Measurements from ENCODE around the gene CREG2. TPM values are rescaled to one million over a fixed set of nuclear protein-coding genes. Genes with fewer than 3 reads are reported as not detected.

The CREG2 gene
- total and polyA plus RNA-seq, 8 donors = 0.05 to 0.19 (median 0.12) TPM; not detected in 5

DNA sequence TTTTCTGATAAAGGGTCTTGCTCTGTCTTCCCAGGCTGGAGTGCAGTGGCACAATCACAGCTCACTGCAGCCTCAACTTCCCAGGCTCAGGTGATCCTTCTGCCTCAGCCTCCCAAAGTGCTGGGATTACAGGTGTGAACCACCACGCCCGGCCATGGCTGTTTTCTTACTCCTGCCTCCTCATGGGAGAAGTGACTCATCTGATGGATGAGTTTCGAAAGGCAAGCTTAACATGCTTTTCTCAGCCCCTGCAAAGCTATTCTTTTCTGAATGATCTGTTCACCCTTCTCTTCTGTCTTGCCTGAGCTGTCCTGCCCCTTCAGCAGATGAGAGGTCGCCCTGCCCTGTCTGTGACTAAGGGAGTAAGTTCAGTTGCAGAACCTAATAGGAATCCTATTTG, 929 bp upstream of the CREG2 start:
- no peak overlapping the region for H3K27ac ChIP-seq
- DNase-seq (no peak), ATAC-seq (no peak), FAIRE-seq (no peak)
- H3K9me3 ChIP-seq = no peaks in the 10 kb centered on the region
- no peaks in the 10 kb centered on the region for H3K36me3 ChIP-seq
- 44 to 67% methylated on average over 4 of the region's 4 CpGs for WGBS, 2 donors
- H3K4me3 ChIP-seq = no peak overlapping the region
- TF ChIP-seq, protein P1, sequence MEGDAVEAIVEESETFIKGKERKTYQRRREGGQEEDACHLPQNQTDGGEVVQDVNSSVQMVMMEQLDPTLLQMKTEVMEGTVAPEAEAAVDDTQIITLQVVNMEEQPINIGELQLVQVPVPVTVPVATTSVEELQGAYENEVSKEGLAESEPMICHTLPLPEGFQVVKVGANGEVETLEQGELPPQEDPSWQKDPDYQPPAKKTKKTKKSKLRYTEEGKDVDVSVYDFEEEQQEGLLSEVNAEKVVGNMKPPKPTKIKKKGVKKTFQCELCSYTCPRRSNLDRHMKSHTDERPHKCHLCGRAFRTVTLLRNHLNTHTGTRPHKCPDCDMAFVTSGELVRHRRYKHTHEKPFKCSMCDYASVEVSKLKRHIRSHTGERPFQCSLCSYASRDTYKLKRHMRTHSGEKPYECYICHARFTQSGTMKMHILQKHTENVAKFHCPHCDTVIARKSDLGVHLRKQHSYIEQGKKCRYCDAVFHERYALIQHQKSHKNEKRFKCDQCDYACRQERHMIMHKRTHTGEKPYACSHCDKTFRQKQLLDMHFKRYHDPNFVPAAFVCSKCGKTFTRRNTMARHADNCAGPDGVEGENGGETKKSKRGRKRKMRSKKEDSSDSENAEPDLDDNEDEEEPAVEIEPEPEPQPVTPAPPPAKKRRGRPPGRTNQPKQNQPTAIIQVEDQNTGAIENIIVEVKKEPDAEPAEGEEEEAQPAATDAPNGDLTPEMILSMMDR (IDR thresholded peaks at IDR 0.05) = no peak
- peaks cover 0 to 5% (median 0%) of the 10 kb centered on the region in 3 donors for H3K4me1 ChIP-seq
- intact Hi-C loops (cut with DNase I) = no loop called here
- H3K27me3 ChIP-seq = peaks cover 0 to 12% (median 2%) of the 10 kb centered on the region in 4 donors

DNA sequence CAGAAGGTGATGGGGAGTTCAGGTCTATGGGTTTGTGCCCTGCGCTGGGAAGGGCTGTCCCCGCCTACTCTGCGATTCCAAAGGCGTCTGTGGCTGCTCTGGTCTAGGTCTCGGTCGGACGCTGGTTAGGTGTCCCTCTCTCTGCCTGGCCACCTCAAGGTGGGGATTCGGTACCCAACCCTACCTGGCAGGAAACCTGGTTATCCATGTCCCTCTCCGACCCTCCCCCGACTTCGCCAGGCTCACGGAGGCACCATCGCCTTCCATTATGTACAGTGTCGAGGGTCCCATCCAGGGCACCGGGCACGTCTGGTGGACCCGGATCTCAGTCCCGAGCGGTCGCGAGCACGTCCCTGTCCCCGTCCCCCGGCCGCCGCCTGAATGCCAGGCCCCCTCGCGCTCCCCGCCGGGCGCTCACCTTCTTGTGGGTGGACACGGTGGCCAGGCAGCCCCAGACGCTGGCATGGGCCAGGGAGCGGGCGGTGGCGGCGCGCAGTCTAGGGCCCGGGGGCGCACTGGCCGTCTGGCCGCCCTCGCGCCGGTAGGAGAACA, 628 bp downstream of the CREG2 start:
- H3K36me3 ChIP-seq = no peaks in the 10 kb centered on the region
- intact Hi-C loops (cut with DNase I) = no loop called here
- peak in 4 of 6 donors; percentile 12 to 71 (median 50) for DNase-seq
- 2 to 4% methylated on average over 32 to 45 of the region's 45 CpGs for WGBS, 2 donors
- no peak for FAIRE-seq
- H3K27ac ChIP-seq = no peak overlapping the region
- peaks cover 0 to 12% (median 2%) of the 10 kb centered on the region in 4 donors for H3K27me3 ChIP-seq
- TF ChIP-seq, protein P1 (IDR thresholded peaks at IDR 0.05) = no peak
- peaks cover 0 to 5% (median 0%) of the 10 kb centered on the region in 3 donors for H3K4me1 ChIP-seq
- no peaks in the 10 kb centered on the region for H3K9me3 ChIP-seq
- H3K4me3 ChIP-seq = peak overlapping the region; percentile 20 to 54 (median 44)
- ATAC-seq = peak in 3 of 4 donors; percentile 41 to 59 (median 57)

DNA sequence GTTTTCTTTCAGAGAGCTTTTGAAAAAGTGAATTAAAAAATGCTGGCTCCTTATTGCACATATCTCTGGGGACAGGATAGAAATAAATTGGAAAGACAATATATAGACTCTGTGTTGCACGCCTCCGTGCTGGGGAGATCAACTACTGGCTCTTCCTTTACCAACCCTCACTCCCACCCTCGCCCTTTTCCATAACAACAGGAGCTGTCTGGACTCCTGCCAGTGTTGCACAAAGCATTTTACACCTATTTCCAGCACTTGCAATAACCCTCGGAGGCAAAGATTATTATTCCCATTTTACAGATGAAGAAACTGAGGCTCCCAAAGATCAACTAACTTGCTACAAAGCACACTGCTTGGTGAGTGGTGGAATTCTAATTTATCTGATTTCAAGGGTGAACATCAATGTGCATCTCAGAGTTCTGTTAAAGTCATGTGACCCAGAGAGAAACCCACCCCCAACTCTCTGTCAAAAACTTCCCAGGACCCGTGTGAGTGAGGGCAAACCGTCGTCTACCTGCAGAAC, 4.2 kb downstream of the CREG2 start:
- FAIRE-seq (no peak), DNase-seq (no peak), ATAC-seq (no peak)
- 64 to 68% methylated on average over 7 of the region's 7 CpGs for WGBS, 2 donors
- intact Hi-C loops (cut with DNase I) = no loop called here
- Histone ChIP-seq H3K36me3 (no peaks in the 10 kb centered on the region), H3K27me3 (peaks cover 0 to 9% (median 2%) of the 10 kb centered on the region in 4 donors), H3K27ac (no peak overlapping the region), H3K4me3 (no peak overlapping the region), H3K9me3 (no peaks in the 10 kb centered on the region), H3K4me1 (peaks cover 0 to 5% (median 0%) of the 10 kb centered on the region in 3 donors)
- TF ChIP-seq, protein P1 (IDR thresholded peaks at IDR 0.05) = no peak

DNA sequence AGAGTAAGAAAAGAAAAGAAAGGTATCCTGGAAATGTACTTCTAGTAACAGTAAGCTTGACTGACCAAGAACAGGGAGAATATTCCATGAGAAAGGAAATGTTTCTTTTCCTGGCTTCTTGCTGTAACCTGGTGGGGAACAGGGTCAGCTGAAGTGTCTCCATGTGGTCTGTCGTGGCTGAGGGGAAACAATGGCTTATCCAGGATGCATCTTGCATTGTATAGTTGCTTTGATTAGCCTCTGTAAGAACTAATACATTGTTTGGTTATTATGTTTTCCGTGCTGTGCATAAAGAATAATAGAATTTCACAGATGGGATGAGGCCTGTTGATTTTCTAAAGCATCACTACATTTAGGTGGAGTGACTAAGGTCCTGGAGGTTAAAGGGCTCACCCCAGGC, 4.9 kb downstream of the CREG2 start:
- no peak for FAIRE-seq
- TF ChIP-seq, protein P1 (IDR thresholded peaks at IDR 0.05) = no peak

DNA sequence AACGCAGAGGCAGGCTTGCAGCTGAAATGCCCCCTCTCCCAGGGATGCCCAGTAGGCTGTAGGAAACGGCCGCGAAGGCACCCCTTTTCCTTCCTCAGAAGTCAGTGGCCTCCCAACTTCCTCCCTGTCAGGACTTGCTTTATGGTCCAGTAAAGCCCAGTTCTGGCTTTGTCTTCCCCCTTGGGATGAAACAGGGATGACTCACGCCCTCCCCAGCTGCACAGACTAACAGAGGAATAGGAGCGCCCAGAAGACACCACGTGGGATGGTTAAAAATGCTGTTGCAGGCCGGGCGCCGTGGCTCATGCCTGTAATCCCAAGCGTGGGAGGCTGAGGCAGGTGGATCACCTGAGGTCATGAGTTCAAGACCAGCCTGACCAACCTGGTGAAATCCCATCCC, 6.9 kb downstream of the CREG2 start:
- TF ChIP-seq, protein P1 (IDR thresholded peaks at IDR 0.05) = no peak
- DNase-seq = no peak
- WGBS, 2 donors = 77 to 78% methylated on average over 11 of the region's 11 CpGs
- H3K9me3 ChIP-seq = no peaks in the 10 kb centered on the region
- H3K27ac ChIP-seq = no peak overlapping the region
- ATAC-seq = peak in 3 of 4 donors; percentile 34 to 54 (median 44)
- no peak overlapping the region for H3K4me3 ChIP-seq
- intact Hi-C loops (cut with DNase I) = no loop called here
- H3K4me1 ChIP-seq = no peaks in the 10 kb centered on the region
- H3K27me3 ChIP-seq = peaks cover 0 to 5% (median 0%) of the 10 kb centered on the region in 4 donors
- no peak for FAIRE-seq
- H3K36me3 ChIP-seq = no peaks in the 10 kb centered on the region

More for the DNA sequence above, 4.9 kb downstream of the CREG2 start:
- 85 to 91% methylated on average over 2 of the region's 2 CpGs for WGBS, 2 donors
- Histone ChIP-seq H3K4me1 (peaks cover 0 to 5% (median 0%) of the 10 kb centered on the region in 3 donors), H3K36me3 (no peaks in the 10 kb centered on the region), H3K4me3 (no peak overlapping the region), H3K27ac (no peak overlapping the region), H3K9me3 (no peaks in the 10 kb centered on the region), H3K27me3 (peaks cover 0 to 5% (median 2%) of the 10 kb centered on the region in 4 donors)
- no peak for DNase-seq
- ATAC-seq = no peak
- intact Hi-C loops (cut with DNase I) = no loop called here
